Smooth muscle cell (in vitro differentiated cells): ENCODE measurements around the gene SMOC2. TPM values are rescaled to one million over a fixed set of nuclear protein-coding genes. Genes with fewer than 3 reads are reported as not detected.

ENCODE experiments used
- DNase-seq: peaks from one replicate; lab custom pipeline; 2025; ENCODE audit not compliant: unreplicated experiment; lab: John Stamatoyannopoulos, UW
- H2AFZ ChIP-seq: fragments of 200-600 bp; sonication (generic); 2 replicates; pipeline ENCODE4 v1.6.0; 2016; ENCODE audit warnings: antibody characterized with exemption, low read depth, mild to moderate bottlenecking
- H3F3A ChIP-seq: fragments of 200-600 bp; sonication (generic); 2 replicates; pipeline ENCODE4 v1.6.0; 2017; ENCODE audit warnings: antibody characterized with exemption, low read depth
- H3K27ac ChIP-seq: fragments of 200-600 bp; sonication (generic); 2 replicates; pipeline ENCODE4 v1.5.1; 2016; ENCODE audit warnings: low read depth, mild to moderate bottlenecking
- H3K27me3 ChIP-seq: fragments of 200-600 bp; sonication (generic); 2 replicates; pipeline ENCODE4 v1.6.1; 2016; ENCODE audit warnings: low read depth, mild to moderate bottlenecking
- H3K36me3 ChIP-seq: fragments of 200-600 bp; sonication (generic); 2 replicates; pipeline ENCODE4 v1.5.1; 2016; ENCODE audit warnings: low read depth
- H3K4me1 ChIP-seq: fragments of 200-600 bp; sonication (generic); 2 replicates; pipeline ENCODE4 v1.5.1; 2016; ENCODE audit warnings: low read depth
- H3K4me2 ChIP-seq: fragments of 200-600 bp; sonication (generic); 2 replicates; pipeline ENCODE4 v1.6.0; 2016; ENCODE audit warnings: mild to moderate bottlenecking
- H3K4me3 ChIP-seq: fragments of 200-600 bp; sonication (generic); 2 replicates; pipeline ENCODE4 v1.5.1; 2016; ENCODE audit warnings: mild to moderate bottlenecking
- H3K79me2 ChIP-seq: fragments of 200-600 bp; sonication (generic); 2 replicates; pipeline ENCODE4 v1.6.0; 2016; ENCODE audit warnings: low read depth, mild to moderate bottlenecking
- H3K9ac ChIP-seq: fragments of 200-600 bp; sonication (generic); 2 replicates; pipeline ENCODE4 v1.6.0; 2016; ENCODE audit warnings: low read depth
- H3K9me3 ChIP-seq: fragments of 200-600 bp; sonication (generic); replicated peaks from 2 replicates; pipeline ENCODE4 v1.5.1; 2016; ENCODE audit warnings: low read depth
- H4K20me1 ChIP-seq: fragments of 200-600 bp; sonication (generic); 2 replicates; pipeline ENCODE4 v1.6.0; 2016; ENCODE audit warnings: low read depth
- CTCF ChIP-seq: fragments of 200-600 bp; sonication (generic); IDR thresholded peaks from 2 replicates; pipeline ENCODE4 v1.5.1; 2017; ENCODE audit warnings: borderline replicate concordance, mild to moderate bottlenecking, antibody characterized with exemption; ENCODE audit not compliant: insufficient read depth, poor library complexity, severe bottlenecking
- WGBS: methylation state at CpG from one replicate; pipeline ENCODE4 v1.1.7; 2016; ENCODE audit warnings: low lambda C conversion rate; 5-methylcytosine and 5-hydroxymethylcytosine counted together
- polyA plus RNA-seq: library from polyadenylated mRNA; unstranded; fragments of >200 nt; fragmentation: Nextera tagmentation; extraction: Ambion mirVana; gene quantifications from 2 replicates; pipeline ENCODE4 v1.2.1, GENCODE V29; 2016
- total RNA-seq: library from RNA; depleted of rRNA; stranded (reverse); fragments of >200 nt; gene quantifications from 2 replicates; pipeline ENCODE4 v1.2.3, GENCODE V29; 2014

The SMOC2 gene
- total and polyA plus RNA-seq, 2 experiments from 2014 or later = 0.63 to 1.2 TPM

GRCh38 chr6:168607272-168608112 is 166.5 kb downstream of the SMOC2 start:
- Histone ChIP-seq H3K79me2 (no peaks in the 10 kb centered on the region), H3K9ac (no peak overlapping the region), H3K36me3 (no peaks in the 10 kb centered on the region), H3K27me3 (peaks cover 5% of the 10 kb centered on the region), H3K4me3 (no peak overlapping the region), H4K20me1 (no peaks in the 10 kb centered on the region), H3F3A (no peaks in the 10 kb centered on the region), H3K9me3 (no peaks in the 10 kb centered on the region), H3K27ac (no peak overlapping the region), H2AFZ (no peak overlapping the region), H3K4me2 (no peak overlapping the region), H3K4me1 (no peaks in the 10 kb centered on the region)
- 79% methylated on average over 15 of the region's 15 CpGs for WGBS
- no peak for DNase-seq
- TF ChIP-seq CTCF = no peak

- H3K4me3 ChIP-seq = no peak overlapping the region
- H3K36me3 ChIP-seq = no peaks in the 10 kb centered on the region
- no peak overlapping the region for H3K4me2 ChIP-seq
- no peaks in the 10 kb centered on the region for H3F3A ChIP-seq
- H3K27ac ChIP-seq = no peak overlapping the region
- no peaks in the 10 kb centered on the region for H4K20me1 ChIP-seq
- no peak for DNase-seq
- H3K9ac ChIP-seq = no peak overlapping the region
- no peak overlapping the region for H2AFZ ChIP-seq
- no peaks in the 10 kb centered on the region for H3K9me3 ChIP-seq
- peaks cover 5% of the 10 kb centered on the region for H3K27me3 ChIP-seq
- TF ChIP-seq CTCF = no peak
- H3K79me2 ChIP-seq = no peaks in the 10 kb centered on the region
- H3K4me1 ChIP-seq = no peaks in the 10 kb centered on the region
- WGBS = 87% methylated on average over 11 of the region's 11 CpGs
Observed at GRCh38 chr6:168608113-168608400, 167.1 kb downstream of the SMOC2 start.

GRCh38 chr6:168609026-168609685 is 168.2 kb downstream of the SMOC2 start:
- DNase-seq = no peak
- H3F3A ChIP-seq = no peaks in the 10 kb centered on the region
- no peak for TF ChIP-seq CTCF
- H3K27ac ChIP-seq = no peak overlapping the region
- no peak overlapping the region for H3K4me3 ChIP-seq
- H3K9ac ChIP-seq = no peak overlapping the region
- peaks cover 5% of the 10 kb centered on the region for H3K27me3 ChIP-seq
- no peaks in the 10 kb centered on the region for H4K20me1 ChIP-seq
- no peaks in the 10 kb centered on the region for H3K36me3 ChIP-seq
- no peaks in the 10 kb centered on the region for H3K9me3 ChIP-seq
- no peaks in the 10 kb centered on the region for H3K4me1 ChIP-seq
- WGBS = 89% methylated on average over 13 of the region's 13 CpGs
- no peaks in the 10 kb centered on the region for H3K79me2 ChIP-seq
- no peak overlapping the region for H2AFZ ChIP-seq
- H3K4me2 ChIP-seq = no peak overlapping the region
